Prostate gland (tissue), 2 donors: ENCODE data around the gene UST. TPM values are rescaled to one million over a fixed set of nuclear protein-coding genes. Genes with fewer than 3 reads are reported as not detected.
"Not testable (repeated sequence)": the region's sequence is repeated elsewhere in the genome, so short reads cannot be mapped to it uniquely, and the experiment has no call there.

Experiments used
- DNase-seq: peaks from one replicate; pipeline ENCODE4 v3.0.0-alpha.2; 2019; ENCODE audit warnings: low spot score
- H3K27ac ChIP-seq, 2 donors: fragments of 200-600 bp; sonication (generic); 2 replicates each; pipeline ENCODE4 v1.5.1; 2017 to 2019
- H3K27me3 ChIP-seq: fragments of 200-600 bp; sonication (generic); replicated peaks from 2 replicates; pipeline ENCODE4 v1.5.1; 2019; ENCODE audit not compliant: insufficient read depth
- H3K36me3 ChIP-seq, 2 donors: fragments of 200-600 bp; sonication (generic); 1 replicate in 1 of 2; 2 replicates in 1 of 2; pipeline versions ENCODE4 v1.5.1 to v1.8.1; 2017 to 2019
- H3K4me1 ChIP-seq: fragments of 200-600 bp; sonication (generic); replicated peaks from 2 replicates; pipeline ENCODE4 v1.5.1; 2019
- H3K4me3 ChIP-seq, 2 donors: fragments of 200-600 bp; sonication (generic); 2 replicates each; pipeline ENCODE4 v1.5.1; 2017 to 2019
- H3K9me3 ChIP-seq: fragments of 200-600 bp; sonication (generic); 2 replicates; pipeline ENCODE4 v1.5.1; 2017
- POLR2A ChIP-seq: fragments of 450-650 bp; IDR thresholded peaks from one replicate; pipeline ENCODE4 v1.6.1; 2016; ENCODE audit warnings: antibody characterized with exemption, mild to moderate bottlenecking
- POLR2AphosphoS5 ChIP-seq: sonication (generic); formaldehyde crosslinking; IDR thresholded peaks from one replicate; pipeline ENCODE4 v1.6.1; 2017; ENCODE audit warnings: antibody characterized with exemption
- WGBS: methylation state at CpG from one replicate; pipeline ENCODE4 v1.1.5; 2018; 5-methylcytosine and 5-hydroxymethylcytosine counted together
- intact Hi-C: fragments of 100-400 bp; cut with DNase I; formaldehyde crosslinking; loops from one replicate; pipeline ENCODE4 v1.14.2; 2022
- total RNA-seq, 2 donors: library from RNA; depleted of rRNA; stranded (reverse); fragments of >200 nt; gene quantifications; one replicate each; pipeline ENCODE4 v1.1.0, GENCODE V29; 2016
- TF ChIP-seq, protein P1 (sequence below), 4 experiments: fragments of 200-600 bp in 2 of 4; fragments of 450-650 bp in 2 of 4; sonication (generic) in 2 of 4; IDR thresholded peaks; 1 replicate in 3 of 4; 2 replicates in 1 of 4; pipeline ENCODE4 v1.5.1; 2016 to 2019; ENCODE audit warnings: antibody characterized with exemption in 4 of 4, mild to moderate bottlenecking in 2 of 4, moderate library complexity in 2 of 4

Gene UST
- total RNA-seq, 2 donors from 2014 or later, result 6.6 to 12.9 TPM

DNA sequence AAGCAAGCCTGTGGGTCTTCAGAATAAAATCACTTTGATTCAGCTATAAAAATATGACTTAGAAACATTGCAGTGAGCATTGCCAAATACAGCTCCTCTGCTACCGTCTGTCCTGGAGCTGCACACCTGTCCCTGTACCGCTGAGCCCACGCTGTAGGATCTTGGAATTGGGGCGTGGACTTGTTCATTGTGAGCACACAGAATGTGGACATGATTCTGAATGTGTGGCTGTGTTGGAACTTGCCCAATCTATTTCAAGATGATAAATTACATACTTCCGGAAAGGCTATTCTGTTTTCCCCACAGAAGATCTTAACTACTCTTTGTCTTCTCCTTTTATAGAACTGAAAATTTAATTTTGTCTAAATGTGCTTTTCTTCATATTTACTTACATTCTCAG, 107.3 kb downstream of the UST start:
- Histone ChIP-seq H3K4me3 (no peak overlapping the region), H3K27ac (no peak overlapping the region), H3K36me3 (no peaks in the 10 kb centered on the region), H3K4me1 (peaks cover 6% of the 10 kb centered on the region), H3K27me3 (no peaks in the 10 kb centered on the region), H3K9me3 (no peaks in the 10 kb centered on the region)
- intact Hi-C loops, result no loop called here
- 8% methylated on average over 5 of the region's 5 CpGs for WGBS
- TF ChIP-seq POLR2A (no peak), POLR2AphosphoS5 (peak; percentile 51)
- TF ChIP-seq, protein P1, sequence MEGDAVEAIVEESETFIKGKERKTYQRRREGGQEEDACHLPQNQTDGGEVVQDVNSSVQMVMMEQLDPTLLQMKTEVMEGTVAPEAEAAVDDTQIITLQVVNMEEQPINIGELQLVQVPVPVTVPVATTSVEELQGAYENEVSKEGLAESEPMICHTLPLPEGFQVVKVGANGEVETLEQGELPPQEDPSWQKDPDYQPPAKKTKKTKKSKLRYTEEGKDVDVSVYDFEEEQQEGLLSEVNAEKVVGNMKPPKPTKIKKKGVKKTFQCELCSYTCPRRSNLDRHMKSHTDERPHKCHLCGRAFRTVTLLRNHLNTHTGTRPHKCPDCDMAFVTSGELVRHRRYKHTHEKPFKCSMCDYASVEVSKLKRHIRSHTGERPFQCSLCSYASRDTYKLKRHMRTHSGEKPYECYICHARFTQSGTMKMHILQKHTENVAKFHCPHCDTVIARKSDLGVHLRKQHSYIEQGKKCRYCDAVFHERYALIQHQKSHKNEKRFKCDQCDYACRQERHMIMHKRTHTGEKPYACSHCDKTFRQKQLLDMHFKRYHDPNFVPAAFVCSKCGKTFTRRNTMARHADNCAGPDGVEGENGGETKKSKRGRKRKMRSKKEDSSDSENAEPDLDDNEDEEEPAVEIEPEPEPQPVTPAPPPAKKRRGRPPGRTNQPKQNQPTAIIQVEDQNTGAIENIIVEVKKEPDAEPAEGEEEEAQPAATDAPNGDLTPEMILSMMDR (IDR thresholded peaks at IDR 0.05), result no peak
- peak; percentile 30 for DNase-seq

GRCh38 chr6:148854992-148855391, 108.2 kb downstream of the UST start:
- WGBS, result 80% methylated on average over 11 of the region's 11 CpGs
- TF ChIP-seq POLR2AphosphoS5 (no peak), POLR2A (no peak)
- TF ChIP-seq, protein P1 (IDR thresholded peaks at IDR 0.05), result no peak

DNA sequence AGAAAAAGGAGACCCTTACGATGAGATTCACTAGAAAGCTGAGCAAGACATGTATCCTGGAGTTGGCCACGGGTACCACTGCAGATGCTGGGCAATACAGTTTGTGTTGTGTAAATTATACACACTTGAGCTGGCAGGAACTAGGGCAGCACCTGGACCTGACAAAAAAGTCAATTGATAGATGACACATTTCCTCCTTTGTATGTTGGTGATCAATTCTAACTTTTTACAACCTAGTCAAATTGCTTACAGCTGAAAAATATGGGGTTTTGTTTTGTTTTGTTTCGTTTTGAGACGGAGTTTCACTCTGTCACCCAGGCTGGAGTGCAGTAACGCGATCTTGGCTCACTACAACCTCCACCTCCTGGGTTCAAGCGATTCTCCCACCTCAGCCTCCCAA, 108.9 kb downstream of the UST start:
- no peak overlapping the region for H3K4me3 ChIP-seq
- intact Hi-C loops, result no loop called here
- H3K4me1 ChIP-seq, result peaks cover 6% of the 10 kb centered on the region
- TF ChIP-seq, protein P1 (IDR thresholded peaks at IDR 0.05), result no peak
- TF ChIP-seq POLR2AphosphoS5 (no peak), POLR2A (no peak)
- DNase-seq, result no peak
- no peaks in the 10 kb centered on the region for H3K9me3 ChIP-seq
- H3K36me3 ChIP-seq, result no peaks in the 10 kb centered on the region
- H3K27ac ChIP-seq, result no peak overlapping the region
- H3K27me3 ChIP-seq, result no peaks in the 10 kb centered on the region
- 90% methylated on average over 7 of the region's 7 CpGs for WGBS

More at GRCh38 chr6:148854992-148855391, 108.2 kb downstream of the UST start:
- H3K4me3 ChIP-seq, result no peak overlapping the region
- H3K4me1 ChIP-seq, result peaks cover 6% of the 10 kb centered on the region
- intact Hi-C loops, result no loop called here
- no peaks in the 10 kb centered on the region for H3K27me3 ChIP-seq
- no peak overlapping the region for H3K27ac ChIP-seq
- H3K36me3 ChIP-seq, result no peaks in the 10 kb centered on the region
- no peaks in the 10 kb centered on the region for H3K9me3 ChIP-seq
- DNase-seq, result no peak

GRCh38 chr6:148857798-148858390, 111.1 kb downstream of the UST start:
- Histone ChIP-seq H3K36me3 (no peaks in the 10 kb centered on the region), H3K27ac (no peak overlapping the region), H3K4me3 (no peak overlapping the region), H3K4me1 (no peaks in the 10 kb centered on the region), H3K27me3 (no peaks in the 10 kb centered on the region), H3K9me3 (no peaks in the 10 kb centered on the region)
- no peak for TF ChIP-seq POLR2A
- no peak for TF ChIP-seq POLR2AphosphoS5
- no peak for DNase-seq
- intact Hi-C loops, result no loop called here
- WGBS, result 87% methylated on average over 3 of the region's 3 CpGs

GRCh38 chr6:148864132-148864531, 117.3 kb downstream of the UST start:
- H3K27me3 ChIP-seq, H3K4me1 ChIP-seq, DNase-seq, H3K9me3 ChIP-seq, H3K27ac ChIP-seq, H3K4me3 ChIP-seq, intact Hi-C loops, H3K36me3 ChIP-seq: not testable (repeated sequence)
- WGBS, result 79% methylated on average over 16 of the region's 16 CpGs

DNA sequence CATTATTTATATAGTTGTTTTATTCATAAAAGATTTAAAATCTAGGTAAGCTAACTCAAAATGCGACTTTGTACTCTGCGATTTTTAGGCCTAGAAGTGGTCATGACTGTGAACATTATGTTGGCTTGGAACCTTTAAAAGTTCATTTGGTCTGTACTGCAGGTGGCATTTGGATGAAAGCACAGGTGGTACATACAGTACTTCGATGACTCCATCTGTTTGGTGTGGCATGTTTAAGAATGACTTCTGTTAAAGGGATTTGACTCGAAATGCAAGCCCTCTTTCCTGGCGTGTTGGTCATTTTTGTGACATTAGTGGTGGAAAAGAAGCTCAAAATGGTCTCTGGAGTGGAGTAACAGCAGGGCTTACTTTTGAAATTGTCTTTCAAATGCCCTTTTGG, 118.1 kb downstream of the UST start:
- 89% methylated on average over 5 of the region's 5 CpGs for WGBS
- Histone ChIP-seq H3K4me3 (no peak overlapping the region), H3K4me1 (no peaks in the 10 kb centered on the region), H3K27me3 (no peaks in the 10 kb centered on the region), H3K9me3 (no peaks in the 10 kb centered on the region), H3K27ac (no peak overlapping the region), H3K36me3 (no peaks in the 10 kb centered on the region)
- no peak for DNase-seq
- no peak for TF ChIP-seq POLR2AphosphoS5
- no peak for TF ChIP-seq POLR2A
- TF ChIP-seq, protein P1 (IDR thresholded peaks at IDR 0.05), result no peak
- intact Hi-C loops, result no loop called here
